HG02884 (cell line): Measurements from ENCODE around the gene TBL1XR1.
"Not testable (repeated sequence)": the region's sequence is repeated elsewhere in the genome, so short reads cannot be mapped to it uniquely, and the experiment has no call there.

Experiments
- ATAC-seq: cut with Tn5 transposase; IDR thresholded peaks from one replicate; pipeline ENCODE4 v1.9.1; 2021; ENCODE audit warnings: mild to moderate bottlenecking, moderate library complexity; ENCODE audit not compliant: unreplicated experiment

The TBL1XR1 gene

GRCh38 chr3:177034832-177035475 is 162.3 kb downstream of the TBL1XR1 start:
- no peak for ATAC-seq

- no peak for ATAC-seq
These were observed 170.6 kb downstream of the TBL1XR1 start for GRCh38 chr3:177026505-177027277.

GRCh38 chr3:177015881-177016280 is 181.4 kb downstream of the TBL1XR1 start:
- ATAC-seq = no peak

GRCh38 chr3:177013681-177014280 is 183.5 kb downstream of the TBL1XR1 start:
- no peak for ATAC-seq

- no peak for ATAC-seq
These were observed 191.4 kb downstream of the TBL1XR1 start for GRCh38 chr3:177005718-177006405.

DNA sequence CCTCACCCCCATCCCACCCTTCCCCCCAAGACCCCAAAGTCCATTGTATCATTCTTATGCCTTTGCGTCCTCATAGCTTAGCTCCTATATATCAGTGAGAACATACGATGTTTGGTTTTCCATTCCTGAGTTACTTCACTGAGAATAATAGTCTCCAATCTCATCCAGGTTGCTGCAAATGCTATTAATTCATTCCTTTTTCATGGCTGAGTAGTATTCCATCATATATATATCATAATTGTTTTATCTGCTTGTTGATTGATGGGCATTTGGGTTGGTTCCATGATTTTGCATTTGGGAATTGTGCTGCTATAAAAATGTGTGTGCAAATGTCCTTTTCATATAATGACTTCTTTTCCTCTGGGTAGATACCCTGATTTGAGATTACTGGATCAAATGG is 197.1 kb downstream of the TBL1XR1 start:
- not testable (repeated sequence) for ATAC-seq

GRCh38 chr3:176995946-176996345 is 201.3 kb downstream of the TBL1XR1 start:
- ATAC-seq = no peak

GRCh38 chr3:176994891-176995781 is 202.1 kb downstream of the TBL1XR1 start:
- ATAC-seq = no peak

DNA sequence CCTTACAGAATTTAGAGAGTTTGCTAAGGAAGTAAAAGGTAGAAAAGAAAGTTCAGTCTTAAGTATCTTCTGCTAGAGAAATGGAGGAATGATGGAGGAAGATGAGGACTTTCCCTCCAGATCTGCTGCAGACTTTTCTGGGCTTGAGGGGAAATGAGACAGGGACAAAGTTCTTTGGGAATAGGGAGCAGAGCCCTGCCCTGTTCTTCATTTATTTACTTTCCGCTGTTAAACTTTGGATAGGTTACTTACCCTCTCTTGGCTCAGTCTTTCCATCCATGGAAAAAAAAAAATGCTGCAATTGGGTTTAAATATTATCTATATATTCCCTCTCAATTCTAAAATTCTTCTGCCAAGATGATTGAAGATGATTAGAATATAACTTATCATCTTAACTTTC is 202.9 kb downstream of the TBL1XR1 start:
- no peak for ATAC-seq

- no peak for ATAC-seq
These were observed 204.3 kb downstream of the TBL1XR1 start for GRCh38 chr3:176992978-176993377.

DNA sequence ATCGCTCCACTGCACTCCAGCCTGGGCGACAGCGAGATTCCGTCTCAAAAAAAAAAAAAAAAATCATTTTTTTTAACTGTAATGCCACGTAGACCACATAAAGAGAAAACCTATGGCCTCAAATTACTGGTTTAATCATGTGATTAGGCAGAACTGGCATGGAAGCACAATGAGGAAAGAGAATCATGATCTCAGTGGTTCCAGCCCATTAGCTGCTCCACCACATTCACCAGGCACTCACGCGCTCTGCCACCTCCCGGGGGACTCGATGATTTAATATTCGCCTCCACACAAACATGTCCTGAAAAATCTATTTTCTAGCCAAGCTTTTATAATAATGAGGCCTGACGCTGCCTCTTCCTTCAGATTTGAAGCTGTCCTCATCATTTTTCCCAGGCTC is 204.7 kb downstream of the TBL1XR1 start:
- ATAC-seq = no peak

DNA sequence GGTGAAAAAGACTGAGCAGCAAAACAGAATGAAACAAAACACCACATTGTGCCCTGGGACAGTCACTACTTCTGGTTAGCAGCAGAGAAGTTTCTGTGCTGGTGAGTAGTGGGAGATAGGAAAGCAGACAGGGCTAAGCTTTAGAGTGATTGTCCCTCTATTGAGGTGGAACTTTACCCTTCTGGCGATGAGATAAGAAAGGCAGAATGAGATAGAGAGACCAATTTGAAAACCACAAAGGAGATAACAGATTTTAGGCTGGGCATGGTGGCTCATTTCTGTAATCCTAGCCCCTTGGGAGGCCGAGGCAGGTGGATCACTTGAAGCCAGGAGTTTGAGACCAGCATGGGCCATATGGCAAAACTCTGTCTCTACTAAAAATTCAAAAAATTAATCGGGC is 208.5 kb downstream of the TBL1XR1 start:
- ATAC-seq = no peak

GRCh38 chr3:176987901-176988650 is 209.2 kb downstream of the TBL1XR1 start:
- no peak for ATAC-seq

DNA sequence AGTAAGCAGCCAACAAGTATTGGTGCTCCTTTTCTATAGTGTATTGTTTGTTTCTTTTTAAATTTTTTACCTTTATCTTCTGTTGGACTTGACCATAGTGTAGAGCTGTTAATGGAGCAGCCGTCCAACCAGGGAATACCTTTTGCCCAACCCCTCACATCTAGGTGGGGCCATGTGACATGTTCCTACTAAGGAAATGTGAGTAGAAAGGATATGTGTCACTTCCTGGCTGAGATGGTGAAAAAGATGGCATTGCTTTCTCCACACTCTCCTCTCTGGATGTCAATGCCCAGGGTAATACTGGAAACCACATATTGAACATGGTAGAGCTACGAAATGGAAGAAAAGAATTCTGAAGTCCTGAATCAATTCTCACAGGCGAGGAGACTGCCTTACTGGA is 218.8 kb downstream of the TBL1XR1 start:
- no peak for ATAC-seq

GRCh38 chr3:176977331-176977730 is 220.0 kb downstream of the TBL1XR1 start:
- no peak for ATAC-seq

- ATAC-seq = no peak
These were observed 220.7 kb downstream of the TBL1XR1 start for GRCh38 chr3:176976586-176976985.

- no peak for ATAC-seq
These were observed 223.0 kb downstream of the TBL1XR1 start for GRCh38 chr3:176974279-176974678.

DNA sequence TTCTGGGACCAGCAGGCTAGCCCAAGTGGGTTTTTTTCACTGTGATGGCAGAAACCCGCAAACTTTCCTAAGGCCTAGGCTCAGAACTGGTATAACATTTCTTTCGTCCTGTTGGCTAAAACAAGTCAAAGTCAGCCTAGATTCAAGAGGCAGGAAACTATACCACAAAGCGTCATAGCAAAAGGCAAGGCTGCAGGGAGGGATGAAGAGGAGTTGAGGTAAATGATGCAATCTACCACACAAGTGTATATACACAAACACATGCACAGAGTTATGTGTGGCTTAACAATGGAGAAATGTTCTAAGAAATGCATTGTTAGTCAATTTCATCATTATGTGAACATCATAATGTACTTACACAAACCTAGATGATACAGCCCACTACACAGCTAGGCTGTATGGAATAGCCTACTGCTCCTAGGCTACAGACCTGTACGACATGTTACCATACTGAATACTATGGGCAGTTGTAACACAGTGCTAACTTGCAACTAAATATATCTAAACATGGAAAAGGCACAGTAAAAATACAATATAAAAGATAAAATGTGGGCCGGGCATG is 225.6 kb downstream of the TBL1XR1 start:
- ATAC-seq = no peak

DNA sequence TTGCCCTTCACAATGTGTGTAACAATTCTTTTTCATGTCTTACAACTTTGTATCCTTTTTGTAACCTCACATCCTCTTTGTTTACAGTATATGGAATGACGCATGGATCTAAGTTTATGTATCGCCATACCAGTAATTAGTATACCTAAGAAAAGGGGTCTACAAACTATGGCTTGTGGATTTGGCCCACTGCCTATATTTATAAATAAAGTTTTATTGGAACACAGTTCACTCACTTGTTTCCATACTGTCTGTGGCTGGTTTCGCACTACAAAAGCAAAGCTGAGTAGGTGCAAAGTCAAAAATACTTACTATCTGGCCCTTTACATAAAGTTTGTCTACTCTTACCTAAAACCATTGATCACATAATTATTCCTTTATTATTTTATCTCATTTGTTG is 226.5 kb downstream of the TBL1XR1 start:
- ATAC-seq = no peak

DNA sequence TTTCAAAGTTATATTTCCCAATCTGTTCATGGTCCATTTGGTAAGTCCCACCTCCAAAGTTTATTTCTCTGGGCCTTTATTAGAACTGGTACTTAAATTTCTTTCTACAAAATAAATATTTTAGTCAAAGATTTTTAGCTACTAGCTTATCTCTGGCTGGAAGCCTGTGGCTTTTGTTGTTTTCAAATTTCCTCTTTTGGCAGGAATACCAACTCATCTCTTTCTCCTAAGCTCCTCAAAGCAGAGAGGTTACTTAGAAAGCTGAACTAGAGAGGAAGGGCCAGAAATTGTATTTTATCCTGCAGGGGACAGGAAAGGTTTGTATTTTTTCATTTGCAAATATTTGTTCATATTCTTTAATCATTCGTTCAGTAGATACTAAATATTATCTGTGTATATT is 227.8 kb downstream of the TBL1XR1 start:
- no peak for ATAC-seq
